Prostate gland (tissue), 2 donors: Measurements from ENCODE around the gene CLK3. TPM values are rescaled to one million over a fixed set of nuclear protein-coding genes. Genes with fewer than 3 reads are reported as not detected.

Source experiments
- DNase-seq: peaks from one replicate; pipeline ENCODE4 v3.0.0-alpha.2; 2019; ENCODE audit warnings: low spot score
- H3K27ac ChIP-seq, 2 donors: fragments of 200-600 bp; sonication (generic); 2 replicates each; pipeline ENCODE4 v1.5.1; 2017 to 2019
- H3K27me3 ChIP-seq: fragments of 200-600 bp; sonication (generic); replicated peaks from 2 replicates; pipeline ENCODE4 v1.5.1; 2019; ENCODE audit not compliant: insufficient read depth
- H3K36me3 ChIP-seq, 2 donors: fragments of 200-600 bp; sonication (generic); 1 replicate in 1 of 2; 2 replicates in 1 of 2; pipeline versions ENCODE4 v1.5.1 to v1.8.1; 2017 to 2019
- H3K4me1 ChIP-seq: fragments of 200-600 bp; sonication (generic); replicated peaks from 2 replicates; pipeline ENCODE4 v1.5.1; 2019
- H3K4me3 ChIP-seq, 2 donors: fragments of 200-600 bp; sonication (generic); 2 replicates each; pipeline ENCODE4 v1.5.1; 2017 to 2019
- H3K9me3 ChIP-seq: fragments of 200-600 bp; sonication (generic); 2 replicates; pipeline ENCODE4 v1.5.1; 2017
- CTCF ChIP-seq, 4 experiments: fragments of 200-600 bp in 2 of 4; fragments of 450-650 bp in 2 of 4; sonication (generic) in 2 of 4; IDR thresholded peaks; 1 replicate in 3 of 4; 2 replicates in 1 of 4; pipeline ENCODE4 v1.5.1; 2016 to 2019; ENCODE audit warnings: antibody characterized with exemption in 4 of 4, mild to moderate bottlenecking in 2 of 4, moderate library complexity in 2 of 4
- POLR2A ChIP-seq: fragments of 450-650 bp; IDR thresholded peaks from one replicate; pipeline ENCODE4 v1.6.1; 2016; ENCODE audit warnings: antibody characterized with exemption, mild to moderate bottlenecking
- POLR2AphosphoS5 ChIP-seq: sonication (generic); formaldehyde crosslinking; IDR thresholded peaks from one replicate; pipeline ENCODE4 v1.6.1; 2017; ENCODE audit warnings: antibody characterized with exemption
- WGBS: methylation state at CpG from one replicate; pipeline ENCODE4 v1.1.5; 2018; 5-methylcytosine and 5-hydroxymethylcytosine counted together
- intact Hi-C: fragments of 100-400 bp; cut with DNase I; formaldehyde crosslinking; loops from one replicate; pipeline ENCODE4 v1.14.2; 2022
- total RNA-seq, 2 donors: library from RNA; depleted of rRNA; stranded (reverse); fragments of >200 nt; gene quantifications; one replicate each; pipeline ENCODE4 v1.1.0, GENCODE V29; 2016

The CLK3 gene
- total RNA-seq, 2 donors from 2014 or later, result 140 to 180 TPM

DNA sequence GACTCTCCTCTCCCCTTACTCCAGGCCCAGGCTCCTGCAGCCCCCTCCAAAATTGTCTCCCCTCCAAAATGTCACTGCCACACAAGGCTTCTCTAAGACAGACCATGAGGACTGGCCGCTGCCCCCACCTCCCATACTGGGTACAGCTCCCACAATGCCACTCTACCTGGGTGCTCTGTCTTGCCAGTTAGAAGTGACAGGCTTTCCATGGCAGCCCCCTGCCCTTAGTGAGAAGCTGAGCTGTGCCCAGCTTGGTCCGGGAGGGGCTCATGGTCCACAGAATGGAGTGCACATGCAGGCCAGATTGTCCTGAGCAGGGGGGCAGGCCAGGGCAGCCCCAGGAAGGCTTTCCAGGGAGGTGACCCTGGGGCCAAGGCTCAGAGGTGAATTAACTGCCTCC lies 3.0 kb upstream of the CLK3 start:
- WGBS, result 97% methylated on average over 2 of the region's 2 CpGs
- intact Hi-C loops, result loop anchor here (5.0 to 10.0 kb wide), 2 partner anchors 240 to 618 kb away; partner anchors contain the start of genes PML and STOML1
- Histone ChIP-seq H3K36me3 (no peaks in the 10 kb centered on the region), H3K4me1 (peaks cover 11% of the 10 kb centered on the region), H3K9me3 (no peaks in the 10 kb centered on the region), H3K4me3 (no peak overlapping the region), H3K27me3 (no peaks in the 10 kb centered on the region), H3K27ac (no peak overlapping the region)
- TF ChIP-seq POLR2AphosphoS5 (no peak), POLR2A (no peak), CTCF (IDR thresholded peaks at IDR 0.05) (no peak)
- no peak for DNase-seq

DNA sequence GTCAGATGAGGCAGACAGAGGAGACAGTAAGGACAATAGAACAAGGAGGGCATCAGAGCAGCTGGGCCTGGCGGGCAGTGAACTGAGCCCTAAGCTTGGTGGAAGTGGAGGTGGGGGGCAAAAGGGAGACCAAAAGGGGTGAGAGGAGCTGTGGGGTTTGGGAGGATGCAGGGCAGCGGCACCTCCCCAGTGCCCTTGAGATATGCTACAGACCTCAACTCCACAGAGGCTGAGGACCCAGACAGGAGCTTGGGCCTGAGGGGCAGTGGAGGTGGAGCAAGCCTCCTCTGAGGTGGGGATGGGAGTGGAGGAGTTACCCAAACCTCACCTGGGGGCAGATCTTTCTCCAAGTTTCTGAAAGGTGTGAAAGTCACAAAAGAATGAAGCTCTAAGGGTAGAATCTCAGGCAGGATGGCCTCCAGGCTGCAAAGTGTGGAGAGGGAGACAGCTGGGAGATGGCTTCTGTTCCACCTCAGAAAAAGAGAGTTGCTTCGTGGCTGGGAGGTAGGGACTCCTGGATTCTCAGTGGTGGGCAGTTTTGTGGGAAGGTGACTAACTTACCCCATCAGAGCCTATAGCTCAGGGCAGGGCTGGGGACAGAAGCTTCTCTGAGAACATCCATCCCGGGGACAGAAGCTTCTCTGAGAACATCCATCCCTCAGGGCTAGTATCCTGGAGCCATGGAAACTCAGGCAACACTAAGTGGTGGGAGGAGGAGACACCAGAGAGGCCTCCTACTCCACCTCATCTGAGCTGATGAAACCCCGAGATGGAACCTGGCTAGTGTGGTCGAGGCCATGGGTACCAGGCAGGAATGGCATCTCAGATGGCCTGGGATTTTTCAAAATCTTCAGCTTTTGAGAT lies 2.3 kb upstream of the CLK3 start:
- intact Hi-C loops, result loop anchor here (5.0 to 10.0 kb wide), 2 partner anchors 241 to 619 kb away; partner anchors contain the start of genes PML and STOML1
- H3K27ac ChIP-seq, result peak overlapping the region in 1 of 2 donors; percentile 95

DNA sequence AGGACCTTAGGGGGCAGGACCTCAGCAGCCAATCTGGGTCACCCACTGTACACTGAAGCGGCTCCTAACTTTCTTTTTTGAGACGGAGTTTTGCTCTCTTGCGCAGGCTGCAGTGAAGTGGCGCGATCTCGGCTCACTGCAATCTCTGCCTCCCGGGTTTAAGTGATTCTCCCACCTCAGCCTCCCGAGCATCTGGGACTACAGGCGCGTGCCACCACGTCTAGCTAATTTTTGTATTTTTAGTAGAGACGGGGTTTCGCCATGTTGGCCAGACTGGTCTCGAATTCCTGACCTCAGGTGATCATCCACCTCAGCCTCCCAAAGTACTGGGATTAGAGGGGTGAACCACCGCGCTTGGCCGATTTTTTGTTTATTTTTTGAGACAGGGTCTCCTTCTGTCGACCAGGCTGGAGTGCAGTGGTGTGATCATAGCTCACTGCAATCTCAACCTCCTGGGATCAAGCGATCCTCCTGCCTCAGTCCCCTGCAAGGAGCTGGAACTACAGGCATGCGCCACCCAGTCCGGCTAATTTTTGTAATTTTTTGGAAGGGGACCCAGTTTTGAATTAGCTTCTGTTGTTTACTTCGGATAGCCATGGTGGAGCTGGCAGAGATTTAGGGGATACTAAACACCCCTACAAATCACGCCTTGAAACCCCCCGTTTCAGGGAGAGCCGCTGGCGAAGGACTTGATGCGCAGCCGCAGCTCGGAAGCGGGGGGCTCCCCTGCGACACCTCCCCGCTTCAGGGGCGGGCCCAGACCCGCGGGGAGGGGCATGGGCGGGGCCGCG lies 1.5 kb upstream of the CLK3 start:
- Histone ChIP-seq H3K4me1 (peaks cover 15% of the 10 kb centered on the region), H3K27me3 (no peaks in the 10 kb centered on the region), H3K9me3 (no peaks in the 10 kb centered on the region), H3K4me3 (peak overlapping the region; percentile 98 to 100), H3K36me3 (no peaks in the 10 kb centered on the region), H3K27ac (peak overlapping the region; percentile 95 to 96)
- intact Hi-C loops, result loop anchor here (2.0 to 10.0 kb wide), 3 partner anchors 15 to 619 kb away; partner anchors contain the start of genes PML and STOML1
- DNase-seq, result no peak
- WGBS, result 57% methylated on average over 23 of the region's 38 CpGs
- TF ChIP-seq POLR2A (no peak), POLR2AphosphoS5 (no peak), CTCF (IDR thresholded peaks at IDR 0.05) (no peak)

More for the DNA sequence above, 2.3 kb upstream of the CLK3 start:
- no peaks in the 10 kb centered on the region for H3K9me3 ChIP-seq
- no peak overlapping the region for H3K4me3 ChIP-seq
- TF ChIP-seq CTCF (IDR thresholded peaks at IDR 0.05) (no peak), POLR2AphosphoS5 (no peak), POLR2A (no peak)
- H3K4me1 ChIP-seq, result peaks cover 15% of the 10 kb centered on the region
- 71% methylated on average over 6 of the region's 6 CpGs for WGBS
- H3K36me3 ChIP-seq, result no peaks in the 10 kb centered on the region
- no peaks in the 10 kb centered on the region for H3K27me3 ChIP-seq
- DNase-seq, result no peak

DNA sequence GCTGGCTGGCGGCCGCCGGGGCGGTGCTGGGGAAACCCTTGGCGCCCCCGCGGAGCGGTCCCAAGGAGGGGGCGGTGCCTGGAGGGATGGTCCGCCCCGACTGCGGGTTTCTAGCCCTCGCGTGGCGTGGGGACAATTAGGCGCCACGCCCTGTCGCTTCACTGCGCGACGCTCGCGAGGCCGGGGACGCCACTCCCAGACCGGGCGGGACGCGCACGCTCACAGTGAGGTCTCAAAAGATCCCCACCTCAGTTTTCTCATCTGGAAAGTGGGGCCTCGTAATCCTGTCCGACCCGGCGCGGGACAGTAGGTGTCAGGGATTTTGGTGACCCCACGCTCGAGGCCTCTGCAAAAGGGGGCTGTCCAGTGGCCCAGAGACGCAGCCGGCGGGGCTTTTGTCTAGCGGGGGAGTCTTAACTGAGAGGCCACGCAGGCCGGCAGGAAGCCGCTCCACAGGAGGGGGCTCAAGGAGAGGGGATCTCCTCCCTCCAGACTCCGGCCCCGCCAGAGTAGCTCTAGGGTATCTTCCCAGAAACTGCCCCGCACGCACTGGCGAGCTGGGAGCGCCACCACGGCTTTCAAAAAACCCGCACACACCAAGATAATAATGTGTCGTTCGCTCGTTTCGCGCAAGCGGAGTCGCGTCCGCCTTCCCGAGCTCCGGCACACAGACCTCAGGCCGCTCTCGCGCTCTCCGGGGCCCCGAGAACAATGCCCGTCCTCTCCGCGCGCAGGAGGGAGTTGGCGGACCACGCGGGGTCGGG lies 710 bp upstream of the CLK3 start:
- TF ChIP-seq POLR2AphosphoS5 (no peak), POLR2A (peak; percentile 51)
- Histone ChIP-seq H3K27ac (peak overlapping the region; percentile 95 to 96), H3K4me3 (peak overlapping the region; percentile 98 to 100), H3K4me1 (peaks cover 15% of the 10 kb centered on the region), H3K27me3 (no peaks in the 10 kb centered on the region), H3K9me3 (no peaks in the 10 kb centered on the region), H3K36me3 (no peaks in the 10 kb centered on the region)
- WGBS, result under 1% methylated on average over 67 of the region's 76 CpGs
- DNase-seq, result peak; percentile 71
- intact Hi-C loops, result loop anchor here (1.0 to 10.0 kb wide), 5 partner anchors 16 to 620 kb away; partner anchors contain the start of genes ARID3B, PML, STOML1 and UBL7
